Loucy (cell line): Measurements from ENCODE around the gene WBP2.

Source experiments
- EZH2phosphoT487 ChIP-seq: fragments of 200-600 bp; IDR thresholded peaks from 2 replicates; pipeline ENCODE4 v1.6.1; 2018; ENCODE audit warnings: antibody characterized with exemption, mild to moderate bottlenecking, moderate library complexity, borderline replicate concordance
- TF ChIP-seq, protein P1 (sequence below): fragments of 200-600 bp; sonication (generic); conservative IDR thresholded peaks from 2 replicates; pipeline ENCODE4 v1.5.1; 2014; ENCODE audit warnings: mild to moderate bottlenecking, antibody characterized with exemption, low read length

DNA sequence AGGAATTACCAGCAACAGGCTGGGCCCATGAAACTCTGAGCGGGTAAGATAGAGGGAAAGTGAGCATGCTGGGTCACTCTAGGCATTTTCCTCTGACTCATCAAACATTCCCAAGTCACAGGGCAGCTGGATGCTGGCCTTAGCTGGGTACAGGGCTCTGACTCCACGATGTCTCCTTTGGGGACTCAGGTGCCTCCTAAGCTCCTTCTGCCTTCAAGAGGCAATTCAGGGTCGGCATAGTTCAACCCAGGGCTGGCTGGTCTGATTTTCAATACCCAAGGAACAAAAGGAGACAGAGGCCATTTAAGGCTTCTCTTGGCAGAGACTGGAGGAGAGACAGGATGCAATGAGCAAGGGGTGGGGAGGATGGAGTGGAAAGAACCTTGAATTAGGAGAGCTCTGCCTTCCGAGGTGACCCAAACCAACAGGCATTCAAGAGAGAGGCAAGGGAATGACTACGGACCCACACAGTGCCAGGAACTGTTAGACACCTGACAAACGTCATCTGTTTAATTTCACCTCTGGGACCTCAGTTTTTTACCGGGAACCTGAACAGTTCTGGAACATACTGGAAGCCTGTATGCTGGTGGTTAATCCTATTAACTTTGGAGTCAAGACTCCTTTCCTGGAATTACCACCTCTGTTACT is 910 bp downstream of the WBP2 start:
- TF ChIP-seq, protein P1, sequence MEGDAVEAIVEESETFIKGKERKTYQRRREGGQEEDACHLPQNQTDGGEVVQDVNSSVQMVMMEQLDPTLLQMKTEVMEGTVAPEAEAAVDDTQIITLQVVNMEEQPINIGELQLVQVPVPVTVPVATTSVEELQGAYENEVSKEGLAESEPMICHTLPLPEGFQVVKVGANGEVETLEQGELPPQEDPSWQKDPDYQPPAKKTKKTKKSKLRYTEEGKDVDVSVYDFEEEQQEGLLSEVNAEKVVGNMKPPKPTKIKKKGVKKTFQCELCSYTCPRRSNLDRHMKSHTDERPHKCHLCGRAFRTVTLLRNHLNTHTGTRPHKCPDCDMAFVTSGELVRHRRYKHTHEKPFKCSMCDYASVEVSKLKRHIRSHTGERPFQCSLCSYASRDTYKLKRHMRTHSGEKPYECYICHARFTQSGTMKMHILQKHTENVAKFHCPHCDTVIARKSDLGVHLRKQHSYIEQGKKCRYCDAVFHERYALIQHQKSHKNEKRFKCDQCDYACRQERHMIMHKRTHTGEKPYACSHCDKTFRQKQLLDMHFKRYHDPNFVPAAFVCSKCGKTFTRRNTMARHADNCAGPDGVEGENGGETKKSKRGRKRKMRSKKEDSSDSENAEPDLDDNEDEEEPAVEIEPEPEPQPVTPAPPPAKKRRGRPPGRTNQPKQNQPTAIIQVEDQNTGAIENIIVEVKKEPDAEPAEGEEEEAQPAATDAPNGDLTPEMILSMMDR: no peak
- TF ChIP-seq EZH2phosphoT487: no peak
